Breast epithelium (tissue), 4 donors: ENCODE results near the gene BPIFB3. TPM values are rescaled to one million over a fixed set of nuclear protein-coding genes. Genes with fewer than 3 reads are reported as not detected.

Experiments used
- DNase-seq, 2 donors: peaks; one replicate each; pipeline ENCODE4 v3.0.0-alpha.2; 2019; ENCODE audit warnings: low spot score in 2 of 2
- H3K27ac ChIP-seq, 2 donors: fragments of 200-600 bp; sonication (generic) in 1 of 2; one replicate each; pipeline ENCODE4 v1.5.1; 2016 to 2019; ENCODE audit warnings: mild to moderate bottlenecking in 1 of 2
- H3K27me3 ChIP-seq, 2 donors: fragments of 200-600 bp; sonication (generic) in 1 of 2; one replicate each; pipeline versions ENCODE4 v1.5.1 to v1.6.0; 2017 to 2019; ENCODE audit warnings: control low read depth in 1 of 2, mild to moderate bottlenecking in 1 of 2
- H3K36me3 ChIP-seq: fragments of 200-600 bp; one replicate; pipeline ENCODE4 v1.5.1; 2019
- H3K4me1 ChIP-seq, 2 donors: fragments of 200-600 bp; sonication (generic); one replicate each; pipeline ENCODE4 v1.5.1; 2016 to 2019; ENCODE audit warnings: control low read depth in 1 of 2
- H3K4me3 ChIP-seq, 3 donors: fragments of 200-600 bp; sonication (generic); 1 replicate in 2 of 3; 2 replicates in 1 of 3; pipeline ENCODE4 v1.5.1; 2016 to 2019; ENCODE audit warnings: mild to moderate bottlenecking in 3 of 3, moderate library complexity in 2 of 3
- H3K9me3 ChIP-seq, 2 donors: fragments of 200-600 bp; sonication (generic) in 1 of 2; one replicate each; pipeline ENCODE4 v1.5.1; 2016 to 2019; ENCODE audit warnings: control low read depth in 1 of 2
- CTCF ChIP-seq, 3 donors: fragments of 450-650 bp; IDR thresholded peaks; one replicate each; pipeline ENCODE4 v1.5.1; 2016 to 2017; ENCODE audit warnings: antibody characterized with exemption in 3 of 3, mild to moderate bottlenecking in 3 of 3, moderate library complexity in 3 of 3
- POLR2A ChIP-seq: fragments of 450-650 bp; IDR thresholded peaks from one replicate; pipeline ENCODE4 v1.6.1; 2016; ENCODE audit warnings: antibody characterized with exemption, mild to moderate bottlenecking, moderate library complexity
- POLR2AphosphoS5 ChIP-seq, 3 donors: sonication (generic); formaldehyde crosslinking; IDR thresholded peaks; one replicate each; pipeline ENCODE4 v1.6.1; 2017; ENCODE audit warnings: antibody characterized with exemption in 3 of 3
- intact Hi-C: fragments of 100-400 bp; cut with DNase I; formaldehyde crosslinking; loops from one replicate; pipeline ENCODE4 v1.15.1; 2023; ENCODE audit warnings: low total_unique reads
- total RNA-seq, 3 donors: library from RNA; depleted of rRNA; stranded (reverse); fragments of >200 nt; gene quantifications; one replicate each; pipeline ENCODE4 v1.1.0, GENCODE V29; 2016

The BPIFB3 gene
- total RNA-seq, 3 donors from 2014 or later = not detected

- Histone ChIP-seq H3K4me3 (no peak overlapping the region), H3K27ac (no peak overlapping the region), H3K9me3 (no peaks in the 10 kb centered on the region), H3K27me3 (peaks cover 0 to 18% of the 10 kb centered on the region in 2 donors), H3K4me1 (no peaks in the 10 kb centered on the region), H3K36me3 (no peaks in the 10 kb centered on the region)
- TF ChIP-seq POLR2A (no peak), CTCF (IDR thresholded peaks at IDR 0.05) (no peak), POLR2AphosphoS5 (IDR thresholded peaks at IDR 0.05) (no peak)
- intact Hi-C loops = no loop called here
- no peak for DNase-seq
Observed at GRCh38 chr20:33014336-33015113, 39.2 kb upstream of the BPIFB3 start.

- Histone ChIP-seq H3K4me3 (no peak overlapping the region), H3K36me3 (no peaks in the 10 kb centered on the region), H3K27me3 (peaks cover 0 to 18% of the 10 kb centered on the region in 2 donors), H3K27ac (no peak overlapping the region), H3K4me1 (no peaks in the 10 kb centered on the region), H3K9me3 (no peaks in the 10 kb centered on the region)
- TF ChIP-seq CTCF (IDR thresholded peaks at IDR 0.05) (no peak), POLR2AphosphoS5 (IDR thresholded peaks at IDR 0.05) (no peak), POLR2A (no peak)
- intact Hi-C loops = no loop called here
- no peak for DNase-seq
Observed at GRCh38 chr20:33015114-33015484, 38.6 kb upstream of the BPIFB3 start.

- Histone ChIP-seq H3K4me1 (no peaks in the 10 kb centered on the region), H3K27me3 (peaks cover 0 to 18% of the 10 kb centered on the region in 2 donors), H3K4me3 (no peak overlapping the region), H3K27ac (no peak overlapping the region), H3K9me3 (no peaks in the 10 kb centered on the region), H3K36me3 (no peaks in the 10 kb centered on the region)
- intact Hi-C loops = no loop called here
- TF ChIP-seq POLR2A (no peak), CTCF (IDR thresholded peaks at IDR 0.05) (no peak), POLR2AphosphoS5 (IDR thresholded peaks at IDR 0.05) (no peak)
- no peak for DNase-seq
Observed at GRCh38 chr20:33015700-33016580, 37.8 kb upstream of the BPIFB3 start.

GRCh38 chr20:33016581-33017109, 37.1 kb upstream of the BPIFB3 start:
- intact Hi-C loops = no loop called here
- no peak overlapping the region for H3K4me3 ChIP-seq
- H3K27ac ChIP-seq = no peak overlapping the region
- H3K4me1 ChIP-seq = no peaks in the 10 kb centered on the region
- no peaks in the 10 kb centered on the region for H3K36me3 ChIP-seq
- DNase-seq = no peak
- H3K9me3 ChIP-seq = no peaks in the 10 kb centered on the region
- TF ChIP-seq CTCF (IDR thresholded peaks at IDR 0.05) = no peak
- no peak for TF ChIP-seq POLR2A
- TF ChIP-seq POLR2AphosphoS5 (IDR thresholded peaks at IDR 0.05) = no peak
- peaks cover 0 to 18% of the 10 kb centered on the region in 2 donors for H3K27me3 ChIP-seq
